GM12892 (cell line): ENCODE measurements around the gene CCNE1.

Source experiments
- POLR2A ChIP-seq: IDR thresholded peaks from 2 replicates; pipeline ENCODE4 v1.6.1; 2011; ENCODE audit warnings: low read depth, low read length, control low read depth
- POLR2AphosphoS5 ChIP-seq: IDR thresholded peaks from 2 replicates; pipeline ENCODE4 v1.6.1; 2011; ENCODE audit warnings: low read depth, low read length, control low read depth

DNA sequence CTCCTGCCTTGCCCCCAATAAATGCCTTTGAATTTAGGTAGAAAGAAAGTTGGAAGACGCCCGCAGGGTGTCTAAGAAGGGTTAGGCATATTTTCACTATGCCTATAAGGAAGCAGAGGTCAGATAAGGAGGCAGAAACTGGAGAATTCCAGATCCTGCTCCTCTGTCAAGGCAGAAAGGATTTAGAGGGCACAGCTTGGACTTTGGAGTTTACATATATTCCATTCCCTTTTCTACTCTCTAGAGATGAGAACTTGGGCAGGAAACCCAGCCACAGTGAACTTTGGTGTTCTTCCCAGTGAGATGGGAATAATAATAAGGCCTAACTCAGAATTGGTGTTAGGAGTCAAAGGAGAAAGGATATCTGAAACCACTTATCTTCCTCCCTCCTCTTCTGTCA lies 37.4 kb downstream of the CCNE1 start:
- no peak for TF ChIP-seq POLR2A
- no peak for TF ChIP-seq POLR2AphosphoS5
